ENCODE measurements around the gene VPS72. TPM values are rescaled to one million over a fixed set of nuclear protein-coding genes. Genes with fewer than 3 reads are reported as not detected.
"Not testable (repeated sequence)": the region's sequence is repeated elsewhere in the genome, so short reads cannot be mapped to it uniquely, and the experiment has no call there.

Gene VPS72
- polyA plus RNA-seq, 1 experiment = 71.0 TPM

GRCh38 chr1:151193856-151194255 lies 3.9 kb upstream of the VPS72 start:
- no peak for DNase-seq (ENCODE audit: low read depth)
- CTCF ChIA-PET = interaction anchor here (0.6 to 1.5 kb wide), 2 partner anchors 58 to 589 kb away, joined by 3 to 7 read pairs; no protein-coding TSS in a partner anchor
- POLR2A ChIA-PET = no interaction called here
- Histone ChIP-seq H3K36me3 (ENCODE audit: control insufficient read depth, insufficient read depth, low read length) (no peaks in the 10 kb centered on the region), H3K27me3 (ENCODE audit: control insufficient read depth, insufficient read depth, low read length) (no peaks in the 10 kb centered on the region), H3K4me3 (ENCODE audit: low read depth, low read length) (no peak overlapping the region)
- no peak for TF ChIP-seq CTCF (IDR thresholded peaks at IDR 0.05; ENCODE audit: insufficient read depth, low read depth, low read length)

GRCh38 chr1:151193304-151193703 lies 3.3 kb upstream of the VPS72 start:
- TF ChIP-seq CTCF (IDR thresholded peaks at IDR 0.05; ENCODE audit: insufficient read depth, low read depth, low read length) = no peak
- CTCF ChIA-PET = interaction anchor here (1.5 kb wide), 1 partner anchor 58 kb away, joined by 7 read pairs; no protein-coding TSS in a partner anchor
- DNase-seq (ENCODE audit: low read depth) = no peak
- H3K27me3 ChIP-seq (ENCODE audit: control insufficient read depth, insufficient read depth, low read length) = no peaks in the 10 kb centered on the region
- no peak overlapping the region for H3K4me3 ChIP-seq (ENCODE audit: low read depth, low read length)
- POLR2A ChIA-PET = no interaction called here
- H3K36me3 ChIP-seq (ENCODE audit: control insufficient read depth, insufficient read depth, low read length) = no peaks in the 10 kb centered on the region

GRCh38 chr1:151192047-151192446 lies 2.0 kb upstream of the VPS72 start:
- CTCF ChIA-PET = no interaction called here

GRCh38 chr1:151188667-151189066 lies 1.3 kb downstream of the VPS72 start:
- H3K27me3 ChIP-seq (ENCODE audit: control insufficient read depth, insufficient read depth, low read length); H3K36me3 ChIP-seq (ENCODE audit: control insufficient read depth, insufficient read depth, low read length); DNase-seq (ENCODE audit: low read depth): not testable (repeated sequence)
- peak overlapping the region; percentile 81 for H3K4me3 ChIP-seq (ENCODE audit: low read depth, low read length)
- ChIA-PET POLR2A (interaction anchor here (0.6 kb wide), 1 partner anchor 89 kb away, joined by 10 read pairs; no protein-coding TSS in a partner anchor), CTCF (interaction anchor here (2.1 kb wide), 1 partner anchor 63 kb away, joined by 8 read pairs; no protein-coding TSS in a partner anchor)

More at GRCh38 chr1:151192047-151192446, 2.0 kb upstream of the VPS72 start:
- H3K36me3 ChIP-seq (ENCODE audit: control insufficient read depth, insufficient read depth, low read length) = no peaks in the 10 kb centered on the region
- H3K27me3 ChIP-seq (ENCODE audit: control insufficient read depth, insufficient read depth, low read length) = no peaks in the 10 kb centered on the region
- H3K4me3 ChIP-seq (ENCODE audit: low read depth, low read length) = no peak overlapping the region
- no peak for TF ChIP-seq CTCF (IDR thresholded peaks at IDR 0.05; ENCODE audit: insufficient read depth, low read depth, low read length)
- no peak for DNase-seq (ENCODE audit: low read depth)
- POLR2A ChIA-PET = no interaction called here

GRCh38 chr1:151187205-151187604 lies 2.8 kb downstream of the VPS72 start:
- H3K27me3 ChIP-seq (ENCODE audit: control insufficient read depth, insufficient read depth, low read length) = no peaks in the 10 kb centered on the region
- peaks cover 11% of the 10 kb centered on the region for H3K36me3 ChIP-seq (ENCODE audit: control insufficient read depth, insufficient read depth, low read length)
- no peak overlapping the region for H3K4me3 ChIP-seq (ENCODE audit: low read depth, low read length)
- CTCF ChIA-PET = interaction anchor here (2.0 kb wide), 1 partner anchor 11 kb away, joined by 5 read pairs; the partner anchor contains the start of gene TMOD4
- DNase-seq (ENCODE audit: low read depth) = no peak
- no peak for TF ChIP-seq CTCF (IDR thresholded peaks at IDR 0.05; ENCODE audit: insufficient read depth, low read depth, low read length)
- POLR2A ChIA-PET = no interaction called here

GRCh38 chr1:151184211-151184610 lies 5.8 kb downstream of the VPS72 start:
- CTCF ChIA-PET = no interaction called here

More at GRCh38 chr1:151184211-151184610, 5.8 kb downstream of the VPS72 start:
- Histone ChIP-seq H3K36me3 (ENCODE audit: control insufficient read depth, insufficient read depth, low read length) (peaks cover 18% of the 10 kb centered on the region), H3K4me3 (ENCODE audit: low read depth, low read length) (no peak overlapping the region), H3K27me3 (ENCODE audit: control insufficient read depth, insufficient read depth, low read length) (no peaks in the 10 kb centered on the region)
- no peak for TF ChIP-seq CTCF (IDR thresholded peaks at IDR 0.05; ENCODE audit: insufficient read depth, low read depth, low read length)
- DNase-seq (ENCODE audit: low read depth) = no peak
- POLR2A ChIA-PET = no interaction called here
